Measurements from ENCODE around the gene TBX2. TPM values are rescaled to one million over a fixed set of nuclear protein-coding genes. Genes with fewer than 3 reads are reported as not detected.

TBX2 gene
- total and polyA plus RNA-seq, 2 of the 13 experiments (the other 11 are each of a cell fraction or from before 2014, with no cell fraction given): 2.8 to 15.3 TPM

GRCh38 chr17:61454381-61455323 is 55.0 kb downstream of the TBX2 start (continued):
- peak; percentile 34 for TF ChIP-seq PRPF4 (IDR thresholded peaks at IDR 0.05; ENCODE audit: low read depth, low read length, poor library complexity, severe bottlenecking)
- TF ChIP-seq HOXA9 (CRISPR knock-in tag; IDR thresholded peaks at IDR 0.05; ENCODE audit: borderline replicate concordance): no peak
- TF ChIP-seq, protein P1, sequence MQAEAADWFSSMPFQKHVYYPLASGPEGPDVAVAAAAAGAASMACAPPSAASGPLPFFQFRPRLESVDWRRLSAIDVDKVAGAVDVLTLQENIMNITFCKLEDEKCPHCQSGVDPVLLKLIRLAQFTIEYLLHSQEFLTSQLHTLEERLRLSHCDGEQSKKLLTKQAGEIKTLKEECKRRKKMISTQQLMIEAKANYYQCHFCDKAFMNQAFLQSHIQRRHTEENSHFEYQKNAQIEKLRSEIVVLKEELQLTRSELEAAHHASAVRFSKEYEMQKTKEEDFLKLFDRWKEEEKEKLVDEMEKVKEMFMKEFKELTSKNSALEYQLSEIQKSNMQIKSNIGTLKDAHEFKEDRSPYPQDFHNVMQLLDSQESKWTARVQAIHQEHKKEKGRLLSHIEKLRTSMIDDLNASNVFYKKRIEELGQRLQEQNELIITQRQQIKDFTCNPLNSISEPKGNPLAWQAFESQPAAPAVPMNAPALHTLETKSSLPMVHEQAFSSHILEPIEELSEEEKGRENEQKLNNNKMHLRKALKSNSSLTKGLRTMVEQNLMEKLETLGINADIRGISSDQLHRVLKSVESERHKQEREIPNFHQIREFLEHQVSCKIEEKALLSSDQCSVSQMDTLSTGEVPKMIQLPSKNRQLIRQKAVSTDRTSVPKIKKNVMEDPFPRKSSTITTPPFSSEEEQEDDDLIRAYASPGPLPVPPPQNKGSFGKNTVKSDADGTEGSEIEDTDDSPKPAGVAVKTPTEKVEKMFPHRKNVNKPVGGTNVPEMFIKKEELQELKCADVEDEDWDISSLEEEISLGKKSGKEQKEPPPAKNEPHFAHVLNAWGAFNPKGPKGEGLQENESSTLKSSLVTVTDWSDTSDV (CRISPR knock-in tag; IDR thresholded peaks at IDR 0.05): 0 out of 2 replicates have a peak, but pooled peaks have one; percentile 38
- no peak for TF ChIP-seq REXO4 (CRISPR knock-in tag; IDR thresholded peaks at IDR 0.05; ENCODE audit: borderline replicate concordance)
- TF ChIP-seq NFAT5 (CRISPR knock-in tag; IDR thresholded peaks at IDR 0.05): no peak
- TF ChIP-seq, protein P2, sequence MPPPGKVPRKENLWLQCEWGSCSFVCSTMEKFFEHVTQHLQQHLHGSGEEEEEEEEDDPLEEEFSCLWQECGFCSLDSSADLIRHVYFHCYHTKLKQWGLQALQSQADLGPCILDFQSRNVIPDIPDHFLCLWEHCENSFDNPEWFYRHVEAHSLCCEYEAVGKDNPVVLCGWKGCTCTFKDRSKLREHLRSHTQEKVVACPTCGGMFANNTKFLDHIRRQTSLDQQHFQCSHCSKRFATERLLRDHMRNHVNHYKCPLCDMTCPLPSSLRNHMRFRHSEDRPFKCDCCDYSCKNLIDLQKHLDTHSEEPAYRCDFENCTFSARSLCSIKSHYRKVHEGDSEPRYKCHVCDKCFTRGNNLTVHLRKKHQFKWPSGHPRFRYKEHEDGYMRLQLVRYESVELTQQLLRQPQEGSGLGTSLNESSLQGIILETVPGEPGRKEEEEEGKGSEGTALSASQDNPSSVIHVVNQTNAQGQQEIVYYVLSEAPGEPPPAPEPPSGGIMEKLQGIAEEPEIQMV (CRISPR knock-in tag; IDR thresholded peaks at IDR 0.05; ENCODE audit: low read depth): peak; percentile 96
- TF ChIP-seq, protein P3, sequence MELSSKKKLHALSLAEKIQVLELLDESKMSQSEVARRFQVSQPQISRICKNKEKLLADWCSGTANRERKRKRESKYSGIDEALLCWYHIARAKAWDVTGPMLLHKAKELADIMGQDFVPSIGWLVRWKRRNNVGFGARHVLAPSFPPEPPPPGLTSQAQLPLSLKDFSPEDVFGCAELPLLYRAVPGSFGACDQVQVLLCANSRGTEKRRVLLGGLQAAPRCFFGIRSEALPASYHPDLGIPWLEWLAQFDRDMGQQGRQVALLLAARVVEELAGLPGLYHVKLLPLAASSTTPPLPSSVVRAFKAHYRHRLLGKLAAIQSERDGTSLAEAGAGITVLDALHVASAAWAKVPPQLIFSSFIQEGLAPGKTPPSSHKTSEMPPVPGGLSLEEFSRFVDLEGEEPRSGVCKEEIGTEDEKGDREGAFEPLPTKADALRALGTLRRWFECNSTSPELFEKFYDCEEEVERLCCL (CRISPR knock-in tag; IDR thresholded peaks at IDR 0.05; ENCODE audit: borderline replicate concordance): 0 out of 2 replicates have a peak, but pooled peaks have one; percentile 8
- peak; percentile 92 for TF ChIP-seq TBX2 (CRISPR knock-in tag; IDR thresholded peaks at IDR 0.05; ENCODE audit: borderline replicate concordance)
- TF ChIP-seq, protein P4, sequence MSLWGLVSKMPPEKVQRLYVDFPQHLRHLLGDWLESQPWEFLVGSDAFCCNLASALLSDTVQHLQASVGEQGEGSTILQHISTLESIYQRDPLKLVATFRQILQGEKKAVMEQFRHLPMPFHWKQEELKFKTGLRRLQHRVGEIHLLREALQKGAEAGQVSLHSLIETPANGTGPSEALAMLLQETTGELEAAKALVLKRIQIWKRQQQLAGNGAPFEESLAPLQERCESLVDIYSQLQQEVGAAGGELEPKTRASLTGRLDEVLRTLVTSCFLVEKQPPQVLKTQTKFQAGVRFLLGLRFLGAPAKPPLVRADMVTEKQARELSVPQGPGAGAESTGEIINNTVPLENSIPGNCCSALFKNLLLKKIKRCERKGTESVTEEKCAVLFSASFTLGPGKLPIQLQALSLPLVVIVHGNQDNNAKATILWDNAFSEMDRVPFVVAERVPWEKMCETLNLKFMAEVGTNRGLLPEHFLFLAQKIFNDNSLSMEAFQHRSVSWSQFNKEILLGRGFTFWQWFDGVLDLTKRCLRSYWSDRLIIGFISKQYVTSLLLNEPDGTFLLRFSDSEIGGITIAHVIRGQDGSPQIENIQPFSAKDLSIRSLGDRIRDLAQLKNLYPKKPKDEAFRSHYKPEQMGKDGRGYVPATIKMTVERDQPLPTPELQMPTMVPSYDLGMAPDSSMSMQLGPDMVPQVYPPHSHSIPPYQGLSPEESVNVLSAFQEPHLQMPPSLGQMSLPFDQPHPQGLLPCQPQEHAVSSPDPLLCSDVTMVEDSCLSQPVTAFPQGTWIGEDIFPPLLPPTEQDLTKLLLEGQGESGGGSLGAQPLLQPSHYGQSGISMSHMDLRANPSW (CRISPR knock-in tag; IDR thresholded peaks at IDR 0.05; ENCODE audit: borderline replicate concordance): no peak
